Activated gamma-delta T cell treated with anti-CD3 and anti-CD28 coated beads, Interleukin-2, amount 50 U/mL, for 16 hours (primary cell): ENCODE results near the gene MKNK1.
A peak's percentile ranks its signal among the peaks of the same experiment; 100 is the strongest.
"Not testable (repeated sequence)": the region's sequence is repeated elsewhere in the genome, so short reads cannot be mapped to it uniquely, and the experiment has no call there.

Experiments
- DNase-seq: peaks from one replicate; pipeline ENCODE4 v3.0.0-alpha.2; 2020; ENCODE audit warnings: low read depth

Gene MKNK1

DNA sequence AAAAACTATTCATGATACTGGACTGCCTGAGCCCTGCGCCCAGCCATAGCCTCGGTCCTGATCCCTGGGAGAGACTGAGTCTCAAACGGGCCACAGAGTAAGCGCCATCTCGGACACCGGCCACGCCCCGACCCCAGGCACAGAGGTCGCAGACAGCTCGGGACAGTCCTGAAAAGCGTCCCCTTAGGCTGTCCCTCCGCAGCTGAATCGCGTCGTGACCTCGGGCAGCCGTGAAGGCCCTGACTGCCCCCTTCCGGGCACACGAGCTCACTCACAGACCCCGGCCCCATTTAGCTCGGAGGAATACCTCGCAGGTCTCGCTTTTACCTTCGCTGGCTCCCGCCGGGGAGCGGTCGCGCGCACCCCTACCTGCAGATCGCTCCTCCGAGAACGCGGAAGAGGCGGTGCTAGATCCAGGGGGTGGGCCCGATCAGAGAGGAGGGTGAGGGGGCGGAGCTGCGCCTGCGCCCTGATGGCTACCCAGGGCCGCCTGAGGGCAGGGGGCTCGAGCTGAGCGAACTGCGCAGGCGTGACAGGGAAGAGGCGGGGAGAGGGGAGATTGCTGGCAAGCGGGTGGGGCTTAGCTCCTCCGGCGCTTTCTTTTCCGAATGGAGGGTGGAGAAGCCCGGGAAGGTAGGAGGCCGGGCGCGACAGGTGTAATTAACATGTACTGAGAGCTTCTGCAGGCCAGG, at the start of gene MKNK1:
MKNK1 (minus strand) TSS at position 411 of the 692 bp plus-strand sequence. CDS start 20,941 bp downstream, outside the sequence.
- DNase-seq = peak; percentile 97

GRCh38 chr1:46653405-46653958, 49.4 kb upstream of the MKNK1 start:
- DNase-seq = no peak

- no peak for DNase-seq
These were observed 48.4 kb upstream of the MKNK1 start for GRCh38 chr1:46652321-46653100.

DNA sequence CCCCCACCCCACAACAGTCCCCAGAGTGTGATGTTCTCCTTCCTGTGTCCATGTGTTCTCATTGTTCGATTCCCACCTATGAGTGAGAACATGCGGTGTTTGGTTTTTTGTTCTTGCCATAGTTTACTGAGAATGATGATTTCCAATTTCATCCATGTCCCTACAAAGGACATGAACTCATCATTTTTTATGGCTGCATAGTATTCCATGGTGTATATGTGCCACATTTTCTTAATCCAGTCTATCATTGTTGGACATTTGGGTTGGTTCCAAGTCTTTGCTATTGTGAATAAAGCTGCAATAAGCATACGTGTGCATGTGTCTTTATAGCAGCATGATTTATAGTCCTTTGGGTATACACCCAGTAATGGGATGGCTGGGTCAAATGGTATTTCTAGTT, 47.1 kb upstream of the MKNK1 start:
- DNase-seq = not testable (repeated sequence)

- no peak for DNase-seq
These were observed 46.4 kb upstream of the MKNK1 start for GRCh38 chr1:46650491-46650890.

DNA sequence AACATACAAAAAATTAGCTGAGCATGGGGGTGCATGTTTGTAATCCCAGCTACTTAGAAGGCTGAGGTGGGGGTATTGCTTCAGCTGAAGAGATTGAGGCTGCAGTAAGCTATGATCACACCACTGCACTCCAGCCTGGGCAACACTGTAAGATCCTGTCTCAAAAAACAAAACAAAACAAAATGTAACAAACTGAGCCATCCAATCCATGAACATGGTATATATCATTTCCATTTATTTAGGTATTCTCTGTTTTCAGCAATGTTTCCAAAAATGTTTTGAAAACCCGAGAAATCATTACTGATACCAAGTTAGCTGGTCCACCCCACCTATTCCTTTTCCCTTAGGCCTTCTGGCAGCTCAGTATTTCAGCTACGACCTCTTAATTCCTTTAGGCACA, 45.7 kb upstream of the MKNK1 start:
- no peak for DNase-seq

- DNase-seq = no peak
These were observed 43.5 kb upstream of the MKNK1 start for GRCh38 chr1:46647611-46648010.

DNA sequence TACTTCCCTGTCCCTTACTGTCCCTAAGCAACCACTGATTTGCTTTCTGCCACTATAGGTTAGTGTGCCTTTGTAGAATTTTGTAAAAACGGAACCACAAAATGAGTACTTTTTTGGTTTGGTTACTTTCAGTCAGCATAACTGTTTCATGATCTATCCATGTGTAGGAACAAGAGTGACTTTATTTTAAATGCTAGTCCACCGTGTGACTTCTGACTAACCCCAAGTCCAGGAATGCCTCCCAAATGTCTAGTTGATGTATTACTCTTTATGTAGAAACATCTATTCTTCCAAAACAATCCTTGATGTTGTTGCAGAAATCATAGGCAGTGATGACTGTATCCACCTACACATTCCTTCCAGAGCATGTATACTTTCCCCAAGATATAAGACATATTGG, 42.8 kb upstream of the MKNK1 start:
- no peak for DNase-seq

- no peak for DNase-seq
These were observed 42.3 kb upstream of the MKNK1 start for GRCh38 chr1:46646331-46646730.

- DNase-seq = no peak
These were observed 41.7 kb upstream of the MKNK1 start for GRCh38 chr1:46645815-46646214.

- no peak for DNase-seq
These were observed 39.3 kb upstream of the MKNK1 start for GRCh38 chr1:46643368-46643775.

DNA sequence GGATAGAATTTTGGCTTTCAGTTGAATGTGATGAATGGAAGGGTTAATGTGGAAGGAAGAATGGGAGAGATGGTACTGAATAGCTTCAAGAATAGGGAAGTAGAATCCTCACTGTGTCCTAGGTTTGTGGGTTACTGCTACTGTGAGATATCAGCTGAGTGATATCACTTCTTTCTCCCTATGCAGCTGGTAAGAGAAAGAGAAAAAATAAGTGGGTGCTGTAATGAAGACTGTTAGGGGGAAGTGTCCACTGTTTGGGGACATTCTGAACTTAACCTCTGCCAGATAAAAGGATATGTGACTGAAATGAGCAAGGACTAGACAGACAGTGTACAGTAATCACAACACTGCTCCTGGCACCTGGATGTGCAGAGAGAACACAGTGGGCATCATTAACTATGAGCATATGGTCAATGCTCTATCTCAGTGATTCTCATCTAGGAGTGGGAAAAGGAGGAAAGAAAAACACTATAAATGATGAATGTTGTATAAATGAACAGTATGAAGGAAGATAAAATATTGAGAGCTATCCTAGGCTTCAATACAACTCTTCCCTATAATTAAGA, 38.1 kb upstream of the MKNK1 start:
- no peak for DNase-seq

- no peak for DNase-seq
These were observed 35.5 kb upstream of the MKNK1 start for GRCh38 chr1:46639547-46639946.

DNA sequence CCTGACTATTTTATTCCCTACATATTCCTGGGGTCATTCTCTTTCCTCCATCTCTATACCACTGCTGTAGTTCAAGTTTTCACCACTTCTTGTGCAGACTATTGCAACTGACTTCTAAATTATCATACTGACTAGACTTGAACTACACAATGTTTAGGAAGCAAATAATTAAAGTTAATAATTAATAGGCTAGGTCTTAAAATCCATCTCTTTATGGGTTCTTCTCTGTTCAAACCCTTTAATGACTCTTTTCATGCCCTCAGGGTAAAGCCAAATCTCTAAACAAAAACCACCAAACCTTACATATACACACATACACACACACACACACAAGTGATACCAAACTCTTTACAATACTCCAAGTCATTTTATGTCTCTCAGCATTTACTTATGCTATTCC, 34.9 kb upstream of the MKNK1 start:
- DNase-seq = no peak

DNA sequence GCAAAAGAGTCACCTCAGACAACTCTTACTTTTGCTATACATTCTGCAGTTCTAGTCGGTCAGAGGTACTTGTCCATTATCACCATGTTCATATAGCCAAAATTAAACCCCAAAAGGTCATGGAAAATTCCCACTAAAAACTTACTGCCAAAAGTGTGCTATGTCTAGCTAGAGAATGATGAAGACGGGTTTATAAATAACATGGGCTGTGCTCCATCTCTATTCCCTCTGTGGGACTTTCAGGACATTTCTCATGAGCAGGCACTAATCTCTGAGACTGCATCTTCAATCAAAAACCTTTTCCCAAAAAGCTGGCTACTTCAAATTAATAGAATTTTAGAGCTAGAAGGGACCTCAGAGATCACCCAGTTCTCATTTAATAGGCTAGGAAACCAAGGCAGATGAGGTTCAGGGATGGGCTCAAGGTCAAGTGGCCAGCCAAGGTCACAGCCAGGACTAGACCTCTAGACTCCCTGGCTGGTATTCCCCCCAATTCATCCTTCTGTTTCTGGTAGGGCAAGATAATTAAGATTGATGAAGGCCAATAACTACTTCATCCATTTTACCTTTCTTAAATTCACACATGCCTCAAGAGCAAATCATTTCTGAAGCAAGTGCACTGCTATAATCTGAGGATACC, 33.5 kb upstream of the MKNK1 start:
- DNase-seq = no peak

DNA sequence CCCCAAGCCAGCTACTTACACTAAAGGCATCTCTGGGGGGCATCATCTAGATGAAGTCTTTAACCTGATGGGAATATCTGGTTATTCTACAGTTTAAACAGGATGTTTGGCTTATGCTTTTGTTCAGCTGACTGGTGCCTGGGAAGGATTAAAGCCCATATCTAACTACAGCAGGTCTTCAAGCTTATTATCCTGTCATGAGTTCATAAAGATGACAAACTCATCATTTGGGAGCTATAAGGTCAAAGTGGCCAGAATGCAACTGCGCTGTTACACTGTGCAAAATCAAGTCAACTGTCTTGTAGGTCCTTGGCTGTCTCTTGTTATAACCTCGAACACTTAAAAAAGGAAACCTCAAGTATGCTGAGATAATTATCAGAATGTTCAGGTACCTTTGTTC, 31.1 kb upstream of the MKNK1 start:
- DNase-seq = no peak

- no peak for DNase-seq
These were observed 26.7 kb upstream of the MKNK1 start for GRCh38 chr1:46630719-46631118.

- DNase-seq = no peak
These were observed 19.9 kb upstream of the MKNK1 start for GRCh38 chr1:46623743-46624644.

DNA sequence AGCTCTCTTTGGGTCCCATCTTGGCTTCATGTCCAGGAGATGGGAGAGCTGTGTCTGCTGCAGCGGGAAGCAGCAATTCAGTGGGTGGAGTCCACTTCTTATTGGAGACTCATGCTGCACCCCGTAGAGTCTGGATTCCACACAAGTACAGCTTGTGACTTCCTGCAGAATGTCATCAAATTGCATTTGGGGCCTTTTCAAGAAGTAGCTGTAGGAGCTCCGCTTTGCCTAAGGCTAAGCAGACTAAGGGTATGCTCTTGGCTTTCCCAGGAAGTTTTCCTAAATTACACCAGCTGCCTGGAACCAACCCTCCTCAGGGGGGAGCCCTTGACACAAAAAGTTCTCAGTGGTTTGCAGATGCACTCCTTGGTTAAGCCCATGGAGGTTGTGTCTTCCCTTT, 18.3 kb upstream of the MKNK1 start:
- DNase-seq = no peak

GRCh38 chr1:46621930-46622329, 17.9 kb upstream of the MKNK1 start:
- DNase-seq = no peak

DNA sequence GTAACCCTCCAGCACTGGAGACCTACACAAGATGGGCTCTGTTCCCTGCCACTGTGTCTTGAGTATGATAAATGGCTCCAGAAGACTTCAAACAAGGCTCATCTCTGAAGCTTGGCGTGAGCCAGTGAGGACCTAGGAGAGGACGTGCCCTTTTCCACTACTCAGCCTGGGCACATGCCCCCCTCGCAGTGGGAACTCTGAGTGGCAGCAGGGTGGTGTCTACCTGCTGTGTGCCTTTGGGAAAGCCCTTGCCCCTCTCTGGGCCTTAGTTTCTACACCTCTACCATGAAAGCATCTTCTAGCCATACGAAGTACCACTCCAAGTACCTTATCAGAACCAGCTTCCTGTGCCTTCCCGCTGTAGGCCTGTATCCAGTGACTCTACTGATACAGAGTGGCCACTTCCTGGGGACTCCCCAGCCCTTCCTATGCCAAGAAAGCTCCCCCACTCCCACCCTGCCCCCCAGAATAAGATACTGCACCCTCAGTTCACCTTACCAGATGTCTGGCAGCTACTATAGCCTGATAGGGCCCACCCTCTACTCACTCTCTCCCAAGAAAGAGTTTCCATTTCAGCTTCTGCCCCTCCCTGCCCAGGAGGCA, 15.7 kb upstream of the MKNK1 start:
- DNase-seq = no peak
